GM18511 (cell line): ENCODE results near the gene ASIC2.

Experiments used
- ATAC-seq: cut with Tn5 transposase; IDR thresholded peaks from one replicate; pipeline ENCODE4 v1.9.1; 2021; ENCODE audit warnings: mild to moderate bottlenecking, moderate library complexity; ENCODE audit not compliant: unreplicated experiment

The ASIC2 gene

GRCh38 chr17:33209671-33210070 lies 83.4 kb downstream of the ASIC2 start:
- no peak for ATAC-seq

GRCh38 chr17:33207231-33207630 lies 85.9 kb downstream of the ASIC2 start:
- ATAC-seq = no peak

- ATAC-seq = no peak
Measured at GRCh38 chr17:33205552-33205951, 87.5 kb downstream of the ASIC2 start.

GRCh38 chr17:33204701-33205100 lies 88.4 kb downstream of the ASIC2 start:
- ATAC-seq = no peak

- ATAC-seq = no peak
Measured at GRCh38 chr17:33204156-33204555, 88.9 kb downstream of the ASIC2 start.

GRCh38 chr17:33202796-33203495 lies 90.1 kb downstream of the ASIC2 start:
- no peak for ATAC-seq

- ATAC-seq = no peak
Measured at GRCh38 chr17:33202021-33202420, 91.1 kb downstream of the ASIC2 start.

GRCh38 chr17:33201283-33201682 lies 91.8 kb downstream of the ASIC2 start:
- ATAC-seq = no peak

- ATAC-seq = no peak
Measured at GRCh38 chr17:33200587-33200986, 92.5 kb downstream of the ASIC2 start.

- ATAC-seq = no peak
Measured at GRCh38 chr17:33199571-33200510, 93.3 kb downstream of the ASIC2 start.

- ATAC-seq = no peak
Measured at GRCh38 chr17:33198954-33199353, 94.1 kb downstream of the ASIC2 start.

GRCh38 chr17:33197342-33197741 lies 95.8 kb downstream of the ASIC2 start:
- no peak for ATAC-seq

- ATAC-seq = no peak
Measured at GRCh38 chr17:33196883-33197282, 96.2 kb downstream of the ASIC2 start.

GRCh38 chr17:33192951-33193911 lies 99.9 kb downstream of the ASIC2 start:
- no peak for ATAC-seq

GRCh38 chr17:33183487-33184026 lies 109.5 kb downstream of the ASIC2 start:
- ATAC-seq = no peak

- ATAC-seq = no peak
Measured at GRCh38 chr17:33179151-33179550, 113.9 kb downstream of the ASIC2 start.

GRCh38 chr17:33178681-33179080 lies 114.4 kb downstream of the ASIC2 start:
- no peak for ATAC-seq

GRCh38 chr17:33175562-33175961 lies 117.5 kb downstream of the ASIC2 start:
- no peak for ATAC-seq

GRCh38 chr17:33171931-33172330 lies 121.2 kb downstream of the ASIC2 start:
- ATAC-seq = no peak

GRCh38 chr17:33169580-33170285 lies 123.4 kb downstream of the ASIC2 start:
- no peak for ATAC-seq
